GM19099 (cell line): Measurements from ENCODE around the gene ARHGAP6.

Source experiments
- POLR2A ChIP-seq: IDR thresholded peaks from 3 replicates; pipeline ENCODE4 v1.6.1; 2011; ENCODE audit warnings: low read depth; ENCODE audit not compliant: insufficient read length; ENCODE audit errors: extremely low read depth

Gene ARHGAP6

GRCh38 chrX:11285651-11286050 lies 380.1 kb downstream of the ARHGAP6 start:
- no peak for TF ChIP-seq POLR2A

GRCh38 chrX:11282043-11282442 lies 383.7 kb downstream of the ARHGAP6 start:
- no peak for TF ChIP-seq POLR2A

- TF ChIP-seq POLR2A = no peak
Observed at GRCh38 chrX:11273544-11273943, 392.2 kb downstream of the ARHGAP6 start.

GRCh38 chrX:11272863-11273262 lies 392.9 kb downstream of the ARHGAP6 start:
- TF ChIP-seq POLR2A = no peak

- no peak for TF ChIP-seq POLR2A
Observed at GRCh38 chrX:11272290-11272689, 393.4 kb downstream of the ARHGAP6 start.

- no peak for TF ChIP-seq POLR2A
Observed at GRCh38 chrX:11269996-11270395, 395.7 kb downstream of the ARHGAP6 start.

GRCh38 chrX:11269006-11269405 lies 396.7 kb downstream of the ARHGAP6 start:
- no peak for TF ChIP-seq POLR2A

- TF ChIP-seq POLR2A = no peak
Observed at GRCh38 chrX:11267425-11267824, 398.3 kb downstream of the ARHGAP6 start.

- TF ChIP-seq POLR2A = no peak
Observed at GRCh38 chrX:11266573-11267003, 399.1 kb downstream of the ARHGAP6 start.

- no peak for TF ChIP-seq POLR2A
Observed at GRCh38 chrX:11265352-11265751, 400.4 kb downstream of the ARHGAP6 start.

GRCh38 chrX:11264925-11265324 lies 400.8 kb downstream of the ARHGAP6 start:
- TF ChIP-seq POLR2A = no peak

- TF ChIP-seq POLR2A = no peak
Observed at GRCh38 chrX:11261260-11261659, 404.5 kb downstream of the ARHGAP6 start.

- no peak for TF ChIP-seq POLR2A
Observed at GRCh38 chrX:11259437-11259836, 406.3 kb downstream of the ARHGAP6 start.

GRCh38 chrX:11257711-11258110 lies 408.0 kb downstream of the ARHGAP6 start:
- TF ChIP-seq POLR2A = no peak

- TF ChIP-seq POLR2A = no peak
Observed at GRCh38 chrX:11257290-11257689, 408.4 kb downstream of the ARHGAP6 start.

GRCh38 chrX:11254417-11255109 lies 411.2 kb downstream of the ARHGAP6 start:
- no peak for TF ChIP-seq POLR2A

- no peak for TF ChIP-seq POLR2A
Observed at GRCh38 chrX:11244636-11245035, 421.1 kb downstream of the ARHGAP6 start.

GRCh38 chrX:11242704-11243103 lies 423.0 kb downstream of the ARHGAP6 start:
- TF ChIP-seq POLR2A = no peak

- TF ChIP-seq POLR2A = no peak
Observed at GRCh38 chrX:11241720-11242119, 424.0 kb downstream of the ARHGAP6 start.
